Measurements from ENCODE around the gene CFAP20DC.
"Not testable (repeated sequence)": the region's sequence is repeated elsewhere in the genome, so short reads cannot be mapped to it uniquely, and the experiment has no call there.

The CFAP20DC gene

DNA sequence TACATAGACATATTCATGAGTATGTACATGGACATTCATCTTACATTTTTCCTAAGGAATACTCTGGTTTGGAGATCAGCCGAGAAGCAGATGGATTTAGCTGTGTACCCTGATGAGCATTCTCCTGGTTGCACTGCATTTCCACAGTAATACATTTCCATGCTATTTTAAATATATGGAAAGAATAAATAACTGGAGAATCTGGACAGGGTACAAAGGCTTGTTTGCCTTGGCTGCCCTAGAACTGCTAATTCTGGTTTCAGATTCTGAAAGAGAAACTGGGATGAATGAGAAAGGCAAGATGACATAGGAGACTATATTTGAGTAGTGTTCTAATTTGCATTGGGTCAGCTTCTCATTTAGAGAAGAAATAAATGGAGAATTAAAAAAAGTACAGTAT is 192.4 kb downstream of the CFAP20DC start:
- Histone ChIP-seq H3K4me1 (ENCODE audit: low read length) (no peaks in the 10 kb centered on the region), H3K79me2 (ENCODE audit: low read length) (no peaks in the 10 kb centered on the region), H3K27me3 (ENCODE audit: low read depth, low read length) (peaks cover 14% of the 10 kb centered on the region; the same call in 1 of the 2 replicates), H2AFZ (ENCODE audit: low read depth, low read length) (no peak overlapping the region), H3K27ac (ENCODE audit: low read length) (no peak overlapping the region), H3K4me2 (ENCODE audit: low read length) (no peak overlapping the region), H3K9ac (ENCODE audit: low read length) (no peak overlapping the region), H3K36me3 (replicated peaks; ENCODE audit: low read depth, low read length) (no peaks in the 10 kb centered on the region), H3K9me3 (ENCODE audit: insufficient read depth, low read length) (no peaks in the 10 kb centered on the region), H3K4me3 (ENCODE audit: low read length) (no peak overlapping the region), H4K20me1 (ENCODE audit: insufficient read depth, low read length) (no peaks in the 10 kb centered on the region)
- TF ChIP-seq EZH2phosphoT487 (IDR thresholded peaks at IDR 0.05; ENCODE audit: low read depth) = no peak
- TF ChIP-seq, protein P1, sequence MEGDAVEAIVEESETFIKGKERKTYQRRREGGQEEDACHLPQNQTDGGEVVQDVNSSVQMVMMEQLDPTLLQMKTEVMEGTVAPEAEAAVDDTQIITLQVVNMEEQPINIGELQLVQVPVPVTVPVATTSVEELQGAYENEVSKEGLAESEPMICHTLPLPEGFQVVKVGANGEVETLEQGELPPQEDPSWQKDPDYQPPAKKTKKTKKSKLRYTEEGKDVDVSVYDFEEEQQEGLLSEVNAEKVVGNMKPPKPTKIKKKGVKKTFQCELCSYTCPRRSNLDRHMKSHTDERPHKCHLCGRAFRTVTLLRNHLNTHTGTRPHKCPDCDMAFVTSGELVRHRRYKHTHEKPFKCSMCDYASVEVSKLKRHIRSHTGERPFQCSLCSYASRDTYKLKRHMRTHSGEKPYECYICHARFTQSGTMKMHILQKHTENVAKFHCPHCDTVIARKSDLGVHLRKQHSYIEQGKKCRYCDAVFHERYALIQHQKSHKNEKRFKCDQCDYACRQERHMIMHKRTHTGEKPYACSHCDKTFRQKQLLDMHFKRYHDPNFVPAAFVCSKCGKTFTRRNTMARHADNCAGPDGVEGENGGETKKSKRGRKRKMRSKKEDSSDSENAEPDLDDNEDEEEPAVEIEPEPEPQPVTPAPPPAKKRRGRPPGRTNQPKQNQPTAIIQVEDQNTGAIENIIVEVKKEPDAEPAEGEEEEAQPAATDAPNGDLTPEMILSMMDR (IDR thresholded peaks at IDR 0.05; ENCODE audit: low read depth, low read length) = no peak

DNA sequence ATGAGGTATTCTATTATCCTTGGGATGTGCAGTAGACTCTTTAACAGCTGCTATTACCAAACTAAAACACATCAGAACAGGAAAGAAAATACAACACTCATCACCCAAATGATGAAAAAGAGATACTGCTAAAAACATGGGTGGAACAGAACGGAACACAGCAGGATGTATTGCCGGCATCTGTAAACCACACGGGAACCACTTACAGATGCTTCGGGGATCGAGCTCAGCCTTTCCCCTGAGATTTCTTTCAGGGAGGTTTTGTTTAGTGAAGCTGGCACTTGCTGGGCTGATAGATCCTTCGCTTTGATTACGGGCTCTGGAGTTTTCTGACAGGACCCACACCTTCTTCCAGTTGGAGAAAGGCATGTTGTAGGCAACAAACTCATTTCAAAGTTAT is 201.0 kb downstream of the CFAP20DC start:
- H3K4me2 ChIP-seq (ENCODE audit: low read length) = no peak overlapping the region
- no peaks in the 10 kb centered on the region for H3K4me1 ChIP-seq (ENCODE audit: low read length)
- H3K27me3 ChIP-seq (ENCODE audit: low read depth, low read length) = no peaks in the 10 kb centered on the region
- no peaks in the 10 kb centered on the region for H4K20me1 ChIP-seq (ENCODE audit: insufficient read depth, low read length)
- H3K79me2 ChIP-seq (ENCODE audit: low read length) = no peaks in the 10 kb centered on the region
- H3K27ac ChIP-seq (ENCODE audit: low read length) = no peak overlapping the region
- no peaks in the 10 kb centered on the region for H3K36me3 ChIP-seq (replicated peaks; ENCODE audit: low read depth, low read length)
- no peaks in the 10 kb centered on the region for H3K9me3 ChIP-seq (ENCODE audit: insufficient read depth, low read length)
- no peak for TF ChIP-seq EZH2phosphoT487 (IDR thresholded peaks at IDR 0.05; ENCODE audit: low read depth)
- TF ChIP-seq, protein P1 (IDR thresholded peaks at IDR 0.05; ENCODE audit: low read depth, low read length) = no peak
- H3K4me3 ChIP-seq (ENCODE audit: low read length) = no peak overlapping the region
- H2AFZ ChIP-seq (ENCODE audit: low read depth, low read length) = no peak overlapping the region
- no peak overlapping the region for H3K9ac ChIP-seq (ENCODE audit: low read length)

DNA sequence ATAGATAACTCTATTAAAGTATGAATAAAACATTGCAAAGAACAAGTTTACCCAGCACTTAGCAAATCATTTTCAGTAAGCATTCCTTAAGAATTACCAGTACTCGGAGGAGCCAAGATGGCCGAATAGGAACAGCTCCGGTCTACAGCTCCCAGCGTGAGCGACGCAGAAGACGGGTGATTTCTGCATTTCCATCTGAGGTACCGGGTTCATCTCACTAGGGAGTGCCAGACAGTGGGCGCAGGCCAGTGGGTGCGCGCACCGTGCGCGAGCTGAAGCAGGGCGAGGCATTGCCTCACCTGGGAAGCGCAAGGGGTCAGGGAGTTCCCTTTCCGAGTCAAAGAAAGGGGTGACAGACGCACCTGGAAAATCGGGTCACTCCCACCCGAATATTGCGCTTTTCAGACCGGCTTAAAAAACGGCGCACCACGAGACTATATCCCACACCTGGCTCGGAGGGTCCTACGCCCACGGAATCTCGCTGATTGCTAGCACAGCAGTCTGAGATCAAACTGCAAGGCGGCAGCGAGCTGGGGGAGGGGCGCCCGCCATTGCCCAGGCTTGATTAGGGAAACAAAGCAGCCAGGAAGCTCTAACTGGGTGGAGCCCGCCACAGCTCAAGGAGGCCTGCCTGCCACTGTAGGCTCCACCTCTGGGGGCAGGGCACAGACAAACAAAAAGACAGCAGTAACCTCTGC is 207.6 kb downstream of the CFAP20DC start:
- not testable (repeated sequence) for H3K79me2 ChIP-seq (ENCODE audit: low read length); H3K4me3 ChIP-seq (ENCODE audit: low read length); H2AFZ ChIP-seq (ENCODE audit: low read depth, low read length); H3K27me3 ChIP-seq (ENCODE audit: low read depth, low read length); H3K36me3 ChIP-seq (replicated peaks; ENCODE audit: low read depth, low read length); H4K20me1 ChIP-seq (ENCODE audit: insufficient read depth, low read length); H3K4me1 ChIP-seq (ENCODE audit: low read length); H3K9ac ChIP-seq (ENCODE audit: low read length); H3K4me2 ChIP-seq (ENCODE audit: low read length); H3K27ac ChIP-seq (ENCODE audit: low read length); H3K9me3 ChIP-seq (ENCODE audit: insufficient read depth, low read length)

DNA sequence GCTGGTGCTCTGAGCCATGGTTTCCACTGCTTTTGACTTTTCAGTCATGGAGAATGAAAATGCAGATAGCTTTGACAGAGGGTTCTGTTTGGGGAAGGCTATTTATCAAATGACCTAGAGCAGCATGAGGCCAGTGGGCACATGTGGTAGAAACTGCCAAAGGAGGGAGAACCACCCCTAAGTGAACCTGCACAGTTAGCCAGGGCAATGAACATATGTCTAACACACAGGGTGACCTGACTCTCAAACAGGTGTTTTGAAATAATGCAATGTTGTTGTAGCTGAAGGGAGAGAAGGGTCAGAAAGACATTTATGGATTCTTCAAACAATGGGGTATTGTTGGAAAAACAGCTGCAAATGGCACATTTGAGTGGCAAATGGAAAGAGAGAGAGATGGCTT is 208.9 kb downstream of the CFAP20DC start:
- Histone ChIP-seq H4K20me1 (ENCODE audit: insufficient read depth, low read length) (no peaks in the 10 kb centered on the region), H3K27me3 (ENCODE audit: low read depth, low read length) (peaks cover 5% of the 10 kb centered on the region; the same call in 1 of the 2 replicates), H3K4me3 (ENCODE audit: low read length) (no peak overlapping the region), H3K27ac (ENCODE audit: low read length) (no peak overlapping the region), H3K9me3 (ENCODE audit: insufficient read depth, low read length) (no peaks in the 10 kb centered on the region), H3K79me2 (ENCODE audit: low read length) (no peaks in the 10 kb centered on the region), H3K9ac (ENCODE audit: low read length) (no peak overlapping the region), H3K36me3 (replicated peaks; ENCODE audit: low read depth, low read length) (no peaks in the 10 kb centered on the region), H3K4me1 (ENCODE audit: low read length) (no peaks in the 10 kb centered on the region), H3K4me2 (ENCODE audit: low read length) (no peak overlapping the region), H2AFZ (ENCODE audit: low read depth, low read length) (no peak overlapping the region)
- no peak for TF ChIP-seq EZH2phosphoT487 (IDR thresholded peaks at IDR 0.05; ENCODE audit: low read depth)
- TF ChIP-seq, protein P1 (IDR thresholded peaks at IDR 0.05; ENCODE audit: low read depth, low read length) = no peak

Data from OCI-LY3 (cell line).